Vagina (tissue), 2 donors: ENCODE measurements around the gene CLDN24.

Experiments used
- POLR2A ChIP-seq, 2 donors: fragments of 450-650 bp; IDR thresholded peaks; one replicate each; pipeline ENCODE4 v1.6.1; 2017; ENCODE audit warnings: antibody characterized with exemption in 2 of 2, mild to moderate bottlenecking in 2 of 2, moderate library complexity in 2 of 2
- POLR2AphosphoS5 ChIP-seq, 2 donors: sonication (generic); formaldehyde crosslinking; IDR thresholded peaks; one replicate each; pipeline ENCODE4 v1.9.0; 2017; ENCODE audit warnings: antibody characterized with exemption in 2 of 2, mild to moderate bottlenecking in 2 of 2, low read depth in 1 of 2; ENCODE audit not compliant: insufficient read depth in 1 of 2

DNA sequence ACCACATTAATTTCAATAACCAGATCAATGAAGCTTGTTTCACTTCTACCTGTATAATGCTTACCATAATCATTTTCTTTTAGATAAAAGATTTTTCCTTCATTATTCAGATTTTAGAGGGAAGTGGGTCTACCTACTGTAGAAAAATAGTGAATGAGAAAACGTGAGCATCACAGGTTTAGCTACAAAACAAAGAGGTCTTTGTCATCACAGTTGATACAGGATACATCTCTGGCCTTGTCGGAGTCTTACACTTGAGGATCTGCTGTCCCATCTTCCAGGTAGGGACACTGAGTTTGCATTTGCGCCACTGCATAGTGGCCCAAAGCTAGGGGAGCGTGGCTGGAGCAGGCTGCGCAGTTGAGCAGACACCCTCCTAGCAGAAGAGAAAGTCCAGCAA lies 710 bp downstream of the CLDN24 start:
- TF ChIP-seq POLR2A (IDR thresholded peaks at IDR 0.05) (no peak), POLR2AphosphoS5 (IDR thresholded peaks at IDR 0.05; ENCODE audit: insufficient read depth in 1 of 2, low read depth in 1 of 2) (no peak)
